HUES48 (cell line): Measurements from ENCODE around the gene CCND2.

Experiments
- H3K27ac ChIP-seq: one replicate; pipeline ENCODE4 v1.7.0; 2013; ENCODE audit warnings: low read depth, low read length, inconsistent platforms
- H3K27me3 ChIP-seq: 2 replicates; pipeline ENCODE4 v1.6.1; 2013; ENCODE audit warnings: mild to moderate bottlenecking, low read length; ENCODE audit not compliant: control insufficient read depth, insufficient read depth
- H3K36me3 ChIP-seq: 2 replicates; pipeline ENCODE4 v1.6.1; 2013; ENCODE audit warnings: low read length; ENCODE audit not compliant: control insufficient read depth, insufficient read depth
- H3K4me1 ChIP-seq: 2 replicates; pipeline ENCODE4 v1.6.1; 2013; ENCODE audit warnings: mild to moderate bottlenecking, low read length; ENCODE audit not compliant: control insufficient read depth, insufficient read depth
- H3K4me3 ChIP-seq: 2 replicates; pipeline ENCODE4 v1.5.1; 2013; ENCODE audit warnings: mild to moderate bottlenecking, low read depth, low read length
- H3K9ac ChIP-seq: 2 replicates; pipeline ENCODE4 v1.6.1; 2013; ENCODE audit warnings: mild to moderate bottlenecking, low read depth, low read length, moderate library complexity
- H3K9me3 ChIP-seq: 2 replicates; pipeline ENCODE4 v1.6.1; 2013; ENCODE audit warnings: low read length; ENCODE audit not compliant: control insufficient read depth, insufficient read depth

The CCND2 gene

GRCh38 chr12:4285070-4285469 is 11.5 kb downstream of the CCND2 start:
- no peaks in the 10 kb centered on the region for H3K27me3 ChIP-seq
- H3K36me3 ChIP-seq, result peaks cover 96% of the 10 kb centered on the region
- H3K4me3 ChIP-seq, result no peak overlapping the region
- H3K27ac ChIP-seq, result no peak overlapping the region
- H3K9me3 ChIP-seq, result no peaks in the 10 kb centered on the region
- H3K9ac ChIP-seq, result no peak overlapping the region
- H3K4me1 ChIP-seq, result no peaks in the 10 kb centered on the region

- Histone ChIP-seq H3K27ac (no peak overlapping the region), H3K4me1 (no peaks in the 10 kb centered on the region), H3K4me3 (no peak overlapping the region), H3K27me3 (no peaks in the 10 kb centered on the region), H3K36me3 (peaks cover 96% of the 10 kb centered on the region), H3K9ac (no peak overlapping the region), H3K9me3 (no peaks in the 10 kb centered on the region)
Observed at GRCh38 chr12:4286228-4286627, 12.7 kb downstream of the CCND2 start.

GRCh38 chr12:4286771-4287317 is 13.3 kb downstream of the CCND2 start:
- Histone ChIP-seq H3K9me3 (no peaks in the 10 kb centered on the region), H3K27ac (no peak overlapping the region), H3K4me3 (no peak overlapping the region), H3K4me1 (no peaks in the 10 kb centered on the region), H3K27me3 (no peaks in the 10 kb centered on the region), H3K9ac (no peak overlapping the region), H3K36me3 (peaks cover 97% of the 10 kb centered on the region)

- Histone ChIP-seq H3K36me3 (peaks cover 93% of the 10 kb centered on the region), H3K27me3 (no peaks in the 10 kb centered on the region), H3K9ac (no peak overlapping the region), H3K4me1 (no peaks in the 10 kb centered on the region), H3K9me3 (no peaks in the 10 kb centered on the region), H3K27ac (no peak overlapping the region), H3K4me3 (no peak overlapping the region)
Observed at GRCh38 chr12:4287325-4288211, 14.0 kb downstream of the CCND2 start.

- H3K27me3 ChIP-seq, result no peaks in the 10 kb centered on the region
- H3K36me3 ChIP-seq, result peaks cover 92% of the 10 kb centered on the region
- no peak overlapping the region for H3K27ac ChIP-seq
- no peak overlapping the region for H3K4me3 ChIP-seq
- no peaks in the 10 kb centered on the region for H3K4me1 ChIP-seq
- no peak overlapping the region; the same call in 1 of the 2 replicates for H3K9ac ChIP-seq
- H3K9me3 ChIP-seq, result no peaks in the 10 kb centered on the region
Observed at GRCh38 chr12:4288296-4289131, 15.0 kb downstream of the CCND2 start.

- peaks cover 89% of the 10 kb centered on the region for H3K36me3 ChIP-seq
- H3K4me3 ChIP-seq, result no peak overlapping the region
Observed at GRCh38 chr12:4289231-4289878, 15.8 kb downstream of the CCND2 start.

GRCh38 chr12:4289998-4290790 is 16.6 kb downstream of the CCND2 start:
- Histone ChIP-seq H3K9ac (no peak overlapping the region), H3K4me1 (no peaks in the 10 kb centered on the region), H3K4me3 (no peak overlapping the region), H3K36me3 (peaks cover 92% of the 10 kb centered on the region), H3K27me3 (no peaks in the 10 kb centered on the region), H3K27ac (no peak overlapping the region), H3K9me3 (no peaks in the 10 kb centered on the region)

More at GRCh38 chr12:4289231-4289878, 15.8 kb downstream of the CCND2 start:
- no peak overlapping the region for H3K27ac ChIP-seq
- H3K9ac ChIP-seq, result no peak overlapping the region
- H3K4me1 ChIP-seq, result no peaks in the 10 kb centered on the region
- H3K27me3 ChIP-seq, result no peaks in the 10 kb centered on the region
- H3K9me3 ChIP-seq, result no peaks in the 10 kb centered on the region

- Histone ChIP-seq H3K27ac (no peak overlapping the region), H3K36me3 (peaks cover 86% of the 10 kb centered on the region)
Observed at GRCh38 chr12:4292341-4293073, 18.9 kb downstream of the CCND2 start.

GRCh38 chr12:4293299-4293965 is 19.9 kb downstream of the CCND2 start:
- H3K36me3 ChIP-seq, result peaks cover 84% of the 10 kb centered on the region
- no peaks in the 10 kb centered on the region for H3K4me1 ChIP-seq
- no peak overlapping the region for H3K4me3 ChIP-seq
- no peaks in the 10 kb centered on the region for H3K27me3 ChIP-seq
- no peak overlapping the region for H3K27ac ChIP-seq
- no peaks in the 10 kb centered on the region for H3K9me3 ChIP-seq
- H3K9ac ChIP-seq, result no peak overlapping the region

More at GRCh38 chr12:4292341-4293073, 18.9 kb downstream of the CCND2 start:
- H3K9ac ChIP-seq, result no peak overlapping the region
- no peaks in the 10 kb centered on the region for H3K9me3 ChIP-seq
- H3K27me3 ChIP-seq, result no peaks in the 10 kb centered on the region
- H3K4me1 ChIP-seq, result no peaks in the 10 kb centered on the region
- H3K4me3 ChIP-seq, result no peak overlapping the region
